Heart left ventricle (tissue), 16 donors: ENCODE data around the gene WHRN. TPM values are rescaled to one million over a fixed set of nuclear protein-coding genes. Genes with fewer than 3 reads are reported as not detected.

ENCODE experiments used
- ATAC-seq, 4 donors: fragments of 200-7000 bp; cut with Tn5 transposase; one replicate each; pipeline ENCODE4 v1.9.1; 2020 to 2022; ENCODE audit warnings: moderate library complexity in 4 of 4, mild to moderate bottlenecking in 3 of 4, moderate number of reproducible peaks in 1 of 4
- DNase-seq, 5 donors: peaks; one replicate each; pipeline ENCODE4 v3.0.0-alpha.2; 2020
- H3K27ac ChIP-seq, 12 donors: fragments of 200-600 bp; sonication (generic) in 4 of 12; one replicate each; pipeline versions ENCODE4 v1.5.0 to v1.8.0; 2016 to 2022; ENCODE audit warnings: mild to moderate bottlenecking in 2 of 12
- H3K27me3 ChIP-seq, 9 donors: fragments of 200-600 bp; sonication (generic) in 2 of 9; one replicate each; pipeline versions ENCODE4 v1.5.1 to v1.8.0; 2016 to 2022; ENCODE audit warnings: mild to moderate bottlenecking in 3 of 9
- H3K36me3 ChIP-seq, 9 donors: fragments of 200-600 bp; sonication (generic) in 2 of 9; one replicate each; pipeline versions ENCODE4 v1.5.0 to v1.8.0; 2018 to 2022; ENCODE audit warnings: mild to moderate bottlenecking in 2 of 9
- H3K4me1 ChIP-seq, 12 donors: fragments of 200-600 bp; sonication (generic) in 4 of 12; one replicate each; pipeline versions ENCODE4 v1.5.0 to v1.8.0; 2016 to 2022; ENCODE audit warnings: mild to moderate bottlenecking in 3 of 12
- H3K4me3 ChIP-seq, 12 donors: fragments of 200-600 bp; sonication (generic) in 4 of 12; one replicate each; pipeline versions ENCODE4 v1.5.0 to v1.8.0; 2017 to 2022; ENCODE audit warnings: mild to moderate bottlenecking in 9 of 12, moderate library complexity in 4 of 12
- H3K9me3 ChIP-seq, 12 donors: fragments of 200-600 bp; sonication (generic) in 4 of 12; one replicate each; pipeline versions ENCODE4 v1.5.0 to v1.8.0; 2016 to 2022; ENCODE audit warnings: mild to moderate bottlenecking in 1 of 12
- POLR2A ChIP-seq, 2 donors: fragments of 450-650 bp; IDR thresholded peaks; one replicate each; pipeline ENCODE4 v1.6.1; 2017; ENCODE audit warnings: antibody characterized with exemption in 2 of 2, mild to moderate bottlenecking in 2 of 2, moderate library complexity in 2 of 2
- WGBS, 4 donors: extraction: QIAGEN DNeasy Blood & Tissue Kit in 2 of 4; methylation state at CpG; one replicate each; pipeline versions ENCODE4 v1.1.5 to v1.1.7; 2013 to 2018; 5-methylcytosine and 5-hydroxymethylcytosine counted together
- intact Hi-C, 10 donors: fragments of 100-400 bp; cut with DNase I; formaldehyde crosslinking; loops; one replicate each; pipeline versions ENCODE4 v1.11.1 to v1.14.2; 2022
- polyA plus RNA-seq, 2 donors: library from polyadenylated mRNA; stranded (reverse); fragments of 200-250 nt; gene quantifications; one replicate each; pipeline ENCODE4 v1.2.3, GENCODE V29; 2013
- total RNA-seq, 9 donors: library from RNA; depleted of rRNA in 2 of 9; stranded (reverse); fragments of >200 nt in 2 of 9; fragmentation: NEBNext Ultra II Directional in 3 of 9; extraction: Animal tissue kit (Norgen Biotek cat#: 25700) in 3 of 9; gene quantifications; one replicate each; pipeline versions ENCODE4 v1.1.0 to v1.2.4, GENCODE V29; 2016 to 2023
- TF ChIP-seq, protein P1 (sequence below), 12 donors: fragments of 200-600 bp; sonication (generic) in 4 of 12; IDR thresholded peaks; one replicate each; pipeline versions ENCODE4 v1.5.0 to v1.8.0; 2018 to 2022; ENCODE audit warnings: antibody characterized with exemption in 12 of 12, mild to moderate bottlenecking in 5 of 12
- donor health status: ischemic (EF 13 %, LVEDD 7.1; RV severe dilation, severe dysfunction).
- donor health status: healthy with polysubstance abuse.
- donor health status: DM: no; HTN: yes; CAD: no.
- donor health status: DM: no; HTN: no; CAD: no.
- donor health status: ischemic (EF 25% LVEDD 6.9; RV normal size, moderate dysfunction).
- donor health status: ischemic (EF 25% LVEDD 5.7; RV mildly dilated, moderate dysfunction).
- donor health status: healthy.
- donor health status: DM: yes; HTN: yes; CAD: no.
- donor health status: ischemic (EF 35%, LVEDD 5.7; RV mildly dilated, moderate dysfunction).
- donor health status: nonischemic (EF 11% LVEDD 7.7; RV severe dilation, severe dysfunction).
- donor health status: DM: yes; HTN: yes; CAD: no.
- donor health status: PGD.
- donor health status: ischemic (EF 29% LVEDD 5.4; RV normal size, mild dysfunction).
- donor health status: nonischemic (EF 23%, LVEDD 6.1; RV moderate dilation, normal function).

Gene WHRN
- total and polyA plus RNA-seq, 11 donors, result 0.12 to 1.4 (median 0.56) TPM

DNA sequence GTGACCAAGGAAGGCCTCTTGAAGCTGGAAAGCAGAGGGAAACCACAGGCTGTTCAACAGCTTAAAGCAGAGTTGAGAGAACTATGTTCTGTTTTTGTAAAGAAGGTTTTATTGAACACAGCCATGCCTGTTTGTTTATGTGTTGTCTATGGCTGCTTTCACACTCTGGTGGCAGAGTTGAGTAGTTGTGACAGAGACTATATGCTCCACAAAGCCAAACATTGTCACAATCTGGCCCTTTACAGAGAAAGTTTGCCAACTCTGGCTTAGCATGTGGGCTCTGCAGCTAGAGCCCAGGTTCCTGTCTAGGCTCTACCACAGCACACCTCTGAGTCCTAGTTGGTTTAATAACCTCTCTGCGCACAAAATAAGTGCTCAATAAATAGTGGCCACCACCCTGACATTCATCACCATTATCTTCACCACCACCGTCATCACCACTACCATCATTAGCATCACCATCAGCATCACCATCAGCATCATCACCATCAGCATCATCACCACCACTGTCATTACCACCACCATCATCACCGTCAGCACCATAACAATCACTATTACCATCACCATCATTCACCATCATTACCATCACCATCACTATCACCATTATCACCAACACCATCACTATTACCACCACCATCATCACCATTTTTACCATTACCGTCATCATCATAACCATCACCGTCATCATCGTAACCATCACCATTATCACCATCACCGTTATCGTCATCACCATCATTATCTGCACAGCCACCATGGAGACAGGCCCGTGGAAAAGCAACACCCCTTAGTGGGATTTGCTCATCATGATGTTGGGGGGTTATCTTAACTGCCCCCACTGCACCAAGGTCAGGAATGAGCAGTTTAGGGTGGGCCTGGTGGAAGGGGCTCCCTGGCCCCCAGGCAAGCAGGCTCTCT, 135.8 kb downstream of the WHRN start:
- Histone ChIP-seq H3K27ac (peak overlapping the region in 1 of 12 donors; percentile 84), H3K4me1 (peaks cover 0 to 100% (median 13%) of the 10 kb centered on the region in 12 donors), H3K4me3 (no peak overlapping the region), H3K27me3 (no peaks in the 10 kb centered on the region), H3K36me3 (peaks cover 0 to 80% (median 40%) of the 10 kb centered on the region in 9 donors), H3K9me3 (no peaks in the 10 kb centered on the region)
- TF ChIP-seq, protein P1, sequence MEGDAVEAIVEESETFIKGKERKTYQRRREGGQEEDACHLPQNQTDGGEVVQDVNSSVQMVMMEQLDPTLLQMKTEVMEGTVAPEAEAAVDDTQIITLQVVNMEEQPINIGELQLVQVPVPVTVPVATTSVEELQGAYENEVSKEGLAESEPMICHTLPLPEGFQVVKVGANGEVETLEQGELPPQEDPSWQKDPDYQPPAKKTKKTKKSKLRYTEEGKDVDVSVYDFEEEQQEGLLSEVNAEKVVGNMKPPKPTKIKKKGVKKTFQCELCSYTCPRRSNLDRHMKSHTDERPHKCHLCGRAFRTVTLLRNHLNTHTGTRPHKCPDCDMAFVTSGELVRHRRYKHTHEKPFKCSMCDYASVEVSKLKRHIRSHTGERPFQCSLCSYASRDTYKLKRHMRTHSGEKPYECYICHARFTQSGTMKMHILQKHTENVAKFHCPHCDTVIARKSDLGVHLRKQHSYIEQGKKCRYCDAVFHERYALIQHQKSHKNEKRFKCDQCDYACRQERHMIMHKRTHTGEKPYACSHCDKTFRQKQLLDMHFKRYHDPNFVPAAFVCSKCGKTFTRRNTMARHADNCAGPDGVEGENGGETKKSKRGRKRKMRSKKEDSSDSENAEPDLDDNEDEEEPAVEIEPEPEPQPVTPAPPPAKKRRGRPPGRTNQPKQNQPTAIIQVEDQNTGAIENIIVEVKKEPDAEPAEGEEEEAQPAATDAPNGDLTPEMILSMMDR (IDR thresholded peaks at IDR 0.05), result no peak
- TF ChIP-seq POLR2A (IDR thresholded peaks at IDR 0.05), result no peak
- intact Hi-C loops, result no loop called here
- DNase-seq (no peak), ATAC-seq (no peak)
- WGBS, 4 donors, result 91 to 96% (median 93%) methylated on average over 9 of the region's 9 CpGs

DNA sequence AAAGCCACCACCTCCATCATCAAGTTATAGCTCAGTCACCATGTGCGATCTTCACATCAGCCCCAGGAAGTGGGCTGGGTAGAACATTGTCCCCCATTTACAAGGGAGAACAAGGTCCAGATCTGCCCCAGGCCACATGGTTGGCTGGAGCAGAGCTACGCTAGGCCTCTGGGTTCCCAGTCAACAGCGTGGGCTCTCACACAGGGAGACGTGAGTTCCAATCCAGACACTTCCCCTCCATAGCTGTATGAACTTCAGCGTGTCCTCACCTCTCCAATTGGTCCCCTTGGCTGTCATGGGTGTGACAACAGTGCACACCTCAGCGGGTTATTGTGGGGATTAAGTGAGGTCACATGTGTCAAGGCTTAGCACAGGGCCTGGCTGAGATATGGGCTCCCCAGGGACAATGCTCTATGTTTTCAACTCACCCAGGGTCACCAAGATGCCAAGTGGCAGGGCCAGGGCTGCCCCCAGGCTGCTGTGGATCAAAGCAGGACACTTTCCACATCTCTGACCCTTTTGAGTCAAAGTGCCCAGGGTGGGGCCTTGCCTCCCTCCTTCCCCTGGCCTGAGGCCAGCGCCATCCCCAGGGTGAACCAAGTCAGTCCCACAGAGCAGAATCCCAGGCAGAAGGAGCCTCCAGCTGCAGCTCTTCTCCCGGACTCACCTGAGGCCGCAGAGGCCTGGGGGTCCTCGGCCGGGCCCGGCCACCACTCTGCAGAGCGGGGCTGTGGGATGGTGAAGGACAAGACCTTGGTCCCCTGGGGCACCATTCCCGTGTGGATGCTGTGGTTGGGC, 137.3 kb downstream of the WHRN start:
- Histone ChIP-seq H3K27me3 (no peaks in the 10 kb centered on the region), H3K4me3 (no peak overlapping the region), H3K9me3 (no peaks in the 10 kb centered on the region), H3K36me3 (peaks cover 0 to 80% (median 51%) of the 10 kb centered on the region in 9 donors), H3K27ac (peak overlapping the region in 3 of 12 donors; percentile 13 to 83 (median 37)), H3K4me1 (peaks cover 0 to 94% (median 11%) of the 10 kb centered on the region in 12 donors)
- ATAC-seq (no peak), DNase-seq (no peak)
- 85 to 93% (median 92%) methylated on average over 6 to 14 of the region's 14 CpGs for WGBS, 4 donors
- no peak for TF ChIP-seq POLR2A (IDR thresholded peaks at IDR 0.05)
- TF ChIP-seq, protein P1 (IDR thresholded peaks at IDR 0.05), result no peak
- intact Hi-C loops, result no loop called here

DNA sequence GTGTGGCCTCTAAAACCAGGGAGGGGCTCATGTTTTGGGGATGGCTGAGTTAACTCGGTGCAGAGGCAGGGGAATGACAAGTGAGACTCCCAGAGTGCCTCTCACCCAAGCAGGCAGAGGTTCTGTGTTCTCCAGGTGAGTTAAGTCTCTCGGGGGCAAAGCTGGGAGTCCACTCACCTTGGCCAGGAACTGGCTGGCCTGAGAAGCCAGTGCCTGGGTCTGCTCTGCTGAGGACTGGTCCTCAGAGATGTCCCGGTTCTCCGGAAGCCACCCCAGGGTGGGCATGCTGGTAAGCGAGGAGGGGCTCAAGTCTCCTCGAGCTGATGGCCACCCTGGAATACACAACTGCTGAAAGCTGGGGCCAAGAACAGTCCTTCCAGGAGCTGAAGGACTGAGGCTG, 137.9 kb downstream of the WHRN start:
- intact Hi-C loops, result no loop called here
- TF ChIP-seq POLR2A (IDR thresholded peaks at IDR 0.05), result no peak
- TF ChIP-seq, protein P1 (IDR thresholded peaks at IDR 0.05), result no peak
- peaks cover 0 to 88% (median 5%) of the 10 kb centered on the region in 12 donors for H3K4me1 ChIP-seq
- H3K27me3 ChIP-seq, result no peaks in the 10 kb centered on the region
- H3K27ac ChIP-seq, result peak overlapping the region in 3 of 12 donors; percentile 13 to 83 (median 37)
- 85 to 100% (median 94%) methylated on average over 4 to 6 of the region's 6 CpGs for WGBS, 4 donors
- DNase-seq (no peak), ATAC-seq (no peak)
- no peaks in the 10 kb centered on the region for H3K9me3 ChIP-seq
- no peak overlapping the region for H3K4me3 ChIP-seq
- peaks cover 0 to 84% (median 57%) of the 10 kb centered on the region in 9 donors for H3K36me3 ChIP-seq
